IPS-20b (cell line): ENCODE data around the gene SCN3B.

ENCODE experiments used
- H3K27ac ChIP-seq: one replicate; pipeline ENCODE4 v1.5.1; 2013; ENCODE audit warnings: low read length
- H3K27me3 ChIP-seq: 2 replicates; pipeline ENCODE4 v1.6.1; 2013; ENCODE audit warnings: mild to moderate bottlenecking, low read length, inconsistent platforms; ENCODE audit not compliant: insufficient read depth
- H3K36me3 ChIP-seq: 2 replicates; pipeline ENCODE4 v1.6.1; 2013; ENCODE audit warnings: low read depth, mild to moderate bottlenecking, inconsistent platforms, low read length, moderate library complexity; ENCODE audit not compliant: insufficient read depth
- H3K4me1 ChIP-seq: 2 replicates; pipeline ENCODE4 v1.6.1; 2013; ENCODE audit warnings: mild to moderate bottlenecking, control low read depth, inconsistent platforms, low read length, moderate library complexity; ENCODE audit not compliant: insufficient read depth
- H3K4me3 ChIP-seq: 2 replicates; pipeline ENCODE4 v1.5.1; 2013; ENCODE audit warnings: mild to moderate bottlenecking, low read length, inconsistent platforms
- H3K9ac ChIP-seq: 2 replicates; pipeline ENCODE4 v1.6.1; 2013; ENCODE audit warnings: low read depth, mild to moderate bottlenecking, inconsistent platforms, low read length, moderate library complexity
- H3K9me3 ChIP-seq: 2 replicates; pipeline ENCODE4 v1.6.1; 2013; ENCODE audit warnings: mild to moderate bottlenecking, low read depth, low read length, inconsistent platforms; ENCODE audit not compliant: insufficient read depth

SCN3B gene

GRCh38 chr11:123593570-123593969, 60.9 kb downstream of the SCN3B start:
- Histone ChIP-seq H3K9me3 (no peaks in the 10 kb centered on the region), H3K27me3 (no peaks in the 10 kb centered on the region), H3K27ac (no peak overlapping the region), H3K4me3 (no peak overlapping the region), H3K36me3 (peaks cover 19% of the 10 kb centered on the region), H3K9ac (no peak overlapping the region), H3K4me1 (no peaks in the 10 kb centered on the region)

GRCh38 chr11:123590296-123590912, 64.0 kb downstream of the SCN3B start:
- no peak overlapping the region for H3K9ac ChIP-seq

DNA sequence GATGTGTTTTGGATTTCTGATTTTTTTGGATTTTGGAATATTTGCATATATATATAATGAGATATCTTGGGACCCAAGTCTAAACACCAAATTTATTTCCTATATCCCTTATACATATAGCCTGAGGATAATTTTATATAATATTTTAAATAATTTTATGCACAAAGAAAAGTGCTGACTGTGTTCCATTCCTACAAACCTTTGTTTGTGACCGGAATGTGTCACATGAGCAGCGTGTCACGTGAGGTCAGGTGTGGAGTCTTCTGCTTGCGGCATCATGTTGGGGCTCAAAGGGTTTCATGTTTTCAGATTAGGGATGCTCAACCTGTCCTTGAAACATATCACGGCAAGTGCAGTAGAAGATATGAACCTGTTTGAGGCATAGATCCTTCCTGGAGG, 65.6 kb downstream of the SCN3B start:
- H3K27ac ChIP-seq = no peak overlapping the region
- no peaks in the 10 kb centered on the region for H3K27me3 ChIP-seq
- H3K9me3 ChIP-seq = no peaks in the 10 kb centered on the region
- H3K9ac ChIP-seq = no peak overlapping the region
- no peak overlapping the region for H3K4me3 ChIP-seq
- H3K36me3 ChIP-seq = peaks cover 4% of the 10 kb centered on the region
- H3K4me1 ChIP-seq = no peaks in the 10 kb centered on the region; the same call in 1 of the 2 replicates

More at GRCh38 chr11:123590296-123590912, 64.0 kb downstream of the SCN3B start:
- Histone ChIP-seq H3K4me1 (no peaks in the 10 kb centered on the region), H3K27me3 (no peaks in the 10 kb centered on the region), H3K4me3 (no peak overlapping the region), H3K9me3 (no peaks in the 10 kb centered on the region), H3K36me3 (peaks cover 4% of the 10 kb centered on the region), H3K27ac (no peak overlapping the region)

DNA sequence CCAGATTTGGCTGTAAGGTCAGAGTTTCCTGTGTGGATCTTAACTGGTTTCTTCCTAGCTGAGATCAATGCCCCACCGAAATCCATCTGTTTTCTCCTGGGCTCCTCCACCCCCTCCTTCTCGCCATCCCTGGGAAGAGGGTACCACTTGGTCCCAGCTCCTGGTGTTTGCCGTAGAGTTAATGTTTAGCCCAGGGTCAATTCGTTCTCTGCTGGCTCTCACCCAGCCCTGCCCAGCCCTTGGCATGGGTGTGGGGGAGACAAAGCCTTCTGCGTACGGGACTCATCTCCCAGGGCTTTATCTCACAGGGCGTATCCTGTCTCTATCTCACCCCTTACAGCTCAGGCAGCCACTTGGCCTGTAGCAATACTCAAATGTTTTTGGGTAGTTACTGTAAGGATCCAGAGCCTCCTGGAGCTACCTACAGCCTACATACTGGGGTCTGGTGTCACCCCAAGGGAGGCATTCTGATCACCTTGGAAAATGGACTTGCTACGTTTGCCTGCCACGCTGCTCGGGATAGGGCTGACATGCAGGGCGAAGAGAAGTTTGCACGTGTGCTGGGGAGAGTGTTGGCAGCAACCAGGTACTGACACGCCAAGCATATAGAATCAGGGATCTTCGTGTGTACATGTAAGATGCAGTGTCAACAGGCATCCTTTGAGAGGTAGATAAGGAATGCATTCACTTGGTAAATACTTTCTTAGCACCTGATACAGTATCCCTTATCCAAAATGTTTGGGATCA, 66.1 kb downstream of the SCN3B start:
- H3K27ac ChIP-seq = no peak overlapping the region
- H3K4me1 ChIP-seq = no peaks in the 10 kb centered on the region; the same call in 1 of the 2 replicates
- peaks cover 4% of the 10 kb centered on the region for H3K36me3 ChIP-seq
- H3K27me3 ChIP-seq = no peaks in the 10 kb centered on the region
- H3K9ac ChIP-seq = no peak overlapping the region
- no peaks in the 10 kb centered on the region for H3K9me3 ChIP-seq
- H3K4me3 ChIP-seq = no peak overlapping the region

GRCh38 chr11:123587559-123587958, 66.9 kb downstream of the SCN3B start:
- Histone ChIP-seq H3K4me3 (no peak overlapping the region), H3K36me3 (peaks cover 4% of the 10 kb centered on the region), H3K27ac (no peak overlapping the region), H3K9me3 (no peaks in the 10 kb centered on the region), H3K9ac (no peak overlapping the region), H3K4me1 (no peaks in the 10 kb centered on the region; the same call in 1 of the 2 replicates), H3K27me3 (no peaks in the 10 kb centered on the region)

GRCh38 chr11:123587044-123587443, 67.4 kb downstream of the SCN3B start:
- no peak overlapping the region for H3K27ac ChIP-seq
- peaks cover 4% of the 10 kb centered on the region for H3K36me3 ChIP-seq
- no peak overlapping the region for H3K9ac ChIP-seq
- H3K4me1 ChIP-seq = no peaks in the 10 kb centered on the region; the same call in 1 of the 2 replicates
- H3K4me3 ChIP-seq = no peak overlapping the region
- H3K27me3 ChIP-seq = no peaks in the 10 kb centered on the region
- no peaks in the 10 kb centered on the region for H3K9me3 ChIP-seq

- H3K27me3 ChIP-seq = no peaks in the 10 kb centered on the region
- H3K9me3 ChIP-seq = no peaks in the 10 kb centered on the region
- H3K4me3 ChIP-seq = no peak overlapping the region
- H3K27ac ChIP-seq = no peak overlapping the region
- no peak overlapping the region for H3K9ac ChIP-seq
- peaks cover 4% of the 10 kb centered on the region; the same call in 1 of the 2 replicates for H3K36me3 ChIP-seq
- H3K4me1 ChIP-seq = no peaks in the 10 kb centered on the region; the same call in 1 of the 2 replicates
Observed at GRCh38 chr11:123586568-123586967, 67.9 kb downstream of the SCN3B start.

- Histone ChIP-seq H3K4me1 (peaks cover 3% of the 10 kb centered on the region; the same call in 1 of the 2 replicates), H3K9ac (no peak overlapping the region), H3K36me3 (peaks cover 4% of the 10 kb centered on the region; the same call in 1 of the 2 replicates), H3K4me3 (no peak overlapping the region), H3K27me3 (no peaks in the 10 kb centered on the region; the same call in 1 of the 2 replicates), H3K27ac (no peak overlapping the region), H3K9me3 (no peaks in the 10 kb centered on the region)
Observed at GRCh38 chr11:123585706-123586105, 68.7 kb downstream of the SCN3B start.

DNA sequence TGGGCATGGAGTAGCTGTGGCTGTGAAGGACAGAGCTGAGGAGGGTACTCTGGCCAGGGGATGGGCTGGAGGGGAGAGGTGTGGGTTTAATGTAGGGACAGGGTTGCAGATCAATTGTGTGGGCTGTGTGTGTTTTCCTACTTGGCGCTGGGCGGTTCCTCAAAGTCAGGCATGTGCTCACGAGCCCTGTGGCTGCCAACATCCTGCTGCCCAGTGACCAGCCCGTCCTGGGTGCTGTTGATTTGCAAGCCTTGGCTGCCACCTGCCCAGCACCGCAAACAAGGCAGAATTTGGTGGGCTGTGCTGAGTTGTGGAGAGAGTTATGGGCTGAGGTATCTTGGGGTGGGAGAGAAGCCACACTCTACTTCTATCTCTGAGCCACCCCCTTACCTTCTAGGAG, 69.2 kb downstream of the SCN3B start:
- H3K27ac ChIP-seq = no peak overlapping the region
- H3K4me3 ChIP-seq = no peak overlapping the region
- no peaks in the 10 kb centered on the region; the same call in 1 of the 2 replicates for H3K27me3 ChIP-seq
- no peaks in the 10 kb centered on the region for H3K9me3 ChIP-seq
- H3K36me3 ChIP-seq = peaks cover 4% of the 10 kb centered on the region; the same call in 1 of the 2 replicates
- H3K4me1 ChIP-seq = peaks cover 3% of the 10 kb centered on the region; the same call in 1 of the 2 replicates
- H3K9ac ChIP-seq = no peak overlapping the region

GRCh38 chr11:123584737-123585136, 69.7 kb downstream of the SCN3B start:
- Histone ChIP-seq H3K27me3 (no peaks in the 10 kb centered on the region; the same call in 1 of the 2 replicates), H3K27ac (no peak overlapping the region), H3K4me3 (no peak overlapping the region), H3K9ac (no peak overlapping the region), H3K9me3 (no peaks in the 10 kb centered on the region), H3K36me3 (no peaks in the 10 kb centered on the region; the same call in 1 of the 2 replicates), H3K4me1 (peaks cover 3% of the 10 kb centered on the region; the same call in 1 of the 2 replicates)

- Histone ChIP-seq H3K9ac (no peak overlapping the region), H3K9me3 (no peaks in the 10 kb centered on the region), H3K4me3 (no peak overlapping the region), H3K27me3 (no peaks in the 10 kb centered on the region; the same call in 1 of the 2 replicates), H3K27ac (no peak overlapping the region), H3K4me1 (peaks cover 3% of the 10 kb centered on the region; the same call in 1 of the 2 replicates), H3K36me3 (no peaks in the 10 kb centered on the region)
Observed at GRCh38 chr11:123584186-123584585, 70.2 kb downstream of the SCN3B start.
